Hepatic stellate cell (primary cell): ENCODE data around the gene PTMS.
A peak's percentile ranks its signal among the peaks of the same experiment; 100 is the strongest.

Source experiments
- DNase-seq: peaks from one replicate; pipeline ENCODE4 v3.0.0; 2011; ENCODE audit warnings: low spot score

PTMS gene

DNA sequence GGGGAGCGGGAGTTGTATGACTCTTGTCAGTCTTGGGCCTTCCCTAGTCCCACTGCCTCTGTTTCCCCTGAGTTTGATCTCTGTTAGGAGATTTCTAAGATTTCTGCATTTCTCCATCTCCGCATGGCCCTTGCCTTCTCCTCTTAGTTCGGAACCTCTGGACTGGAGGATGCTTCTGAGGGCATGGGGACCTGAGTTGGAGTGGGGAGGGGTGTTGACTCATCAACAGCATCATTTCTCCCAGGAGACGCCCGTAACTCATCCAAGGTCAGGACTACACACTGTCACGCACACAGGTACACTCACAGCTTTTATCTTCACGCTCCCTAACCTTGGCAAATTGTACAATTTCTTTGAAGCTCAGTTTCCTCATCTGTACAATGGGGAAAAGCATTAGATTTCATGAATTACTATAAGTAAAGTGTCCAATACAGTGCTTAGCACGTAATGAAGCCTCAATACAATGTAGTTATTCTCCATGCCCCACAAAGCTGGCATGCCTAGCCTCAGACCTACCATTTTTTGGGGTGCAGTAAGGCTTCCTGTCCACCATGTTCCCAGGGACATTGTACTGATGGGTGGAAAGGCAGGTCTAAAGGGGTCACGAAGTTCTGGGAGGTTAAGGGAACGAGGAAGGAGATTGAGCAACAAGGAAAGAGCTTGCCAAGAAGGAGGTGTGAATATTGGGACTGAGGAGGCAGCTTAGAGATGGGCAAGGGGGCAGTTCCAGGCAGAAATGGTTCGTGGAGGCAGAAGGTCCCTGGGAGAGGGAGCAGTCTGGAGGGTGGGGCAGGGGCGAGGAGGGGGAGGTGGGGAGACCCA is 5.6 kb downstream of the PTMS start:
- DNase-seq, result no peak

DNA sequence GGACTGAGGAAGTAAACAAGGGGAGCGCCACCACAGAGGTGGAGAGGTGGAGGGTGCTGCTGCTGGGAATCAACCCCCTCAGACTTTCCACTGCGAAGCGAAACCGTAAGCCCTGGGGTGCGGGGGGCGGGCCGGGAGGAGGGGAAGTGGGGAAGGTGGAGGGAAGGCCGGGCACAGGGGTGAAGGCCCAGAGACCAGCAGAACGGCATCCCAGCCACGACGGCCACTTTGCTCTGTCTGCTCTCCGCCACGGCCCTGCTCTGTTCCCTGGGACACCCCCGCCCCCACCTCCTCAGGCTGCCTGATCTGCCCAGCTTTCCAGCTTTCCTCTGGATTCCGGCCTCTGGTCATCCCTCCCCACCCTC is 6.2 kb downstream of the PTMS start, which contains the start of gene LAG3:
Gene LAG3 (plus strand): TSS at position 190 of the 365 bp plus-strand sequence. CDS start 333 bp downstream, outside the sequence.
- DNase-seq, result no peak

DNA sequence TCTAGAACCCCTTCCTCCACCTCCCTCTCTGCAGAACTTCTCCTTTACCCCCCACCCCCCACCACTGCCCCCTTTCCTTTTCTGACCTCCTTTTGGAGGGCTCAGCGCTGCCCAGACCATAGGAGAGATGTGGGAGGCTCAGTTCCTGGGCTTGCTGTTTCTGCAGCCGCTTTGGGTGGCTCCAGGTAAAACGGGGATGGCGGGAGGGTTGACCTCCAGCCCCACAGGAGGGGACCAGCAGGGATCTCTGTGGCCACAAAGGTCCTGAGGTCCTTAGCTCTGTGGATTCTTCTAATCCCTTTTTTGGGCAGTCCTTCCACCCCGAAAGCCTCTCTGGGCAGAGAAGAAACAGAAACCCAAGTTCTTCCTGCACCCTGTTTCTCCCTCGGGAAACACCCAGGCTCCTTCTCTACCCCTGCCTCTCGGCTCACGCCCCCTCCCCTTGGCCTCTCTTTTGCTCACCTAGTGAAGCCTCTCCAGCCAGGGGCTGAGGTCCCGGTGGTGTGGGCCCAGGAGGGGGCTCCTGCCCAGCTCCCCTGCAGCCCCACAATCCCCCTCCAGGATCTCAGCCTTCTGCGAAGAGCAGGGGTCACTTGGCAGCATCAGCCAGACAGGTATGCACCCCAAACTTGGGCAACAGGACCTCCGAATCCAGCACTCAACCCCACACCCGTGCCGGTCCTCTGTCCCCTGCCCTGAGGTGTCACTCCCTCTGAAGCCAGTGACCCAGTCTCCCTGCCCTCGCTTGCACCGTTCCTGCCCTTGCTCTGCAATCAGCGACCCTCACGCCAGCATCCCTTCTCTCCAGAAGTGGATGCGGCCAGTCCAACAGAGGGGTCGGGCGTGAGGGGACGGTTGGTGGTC is 6.8 kb downstream of the PTMS start:
- DNase-seq, result no peak

DNA sequence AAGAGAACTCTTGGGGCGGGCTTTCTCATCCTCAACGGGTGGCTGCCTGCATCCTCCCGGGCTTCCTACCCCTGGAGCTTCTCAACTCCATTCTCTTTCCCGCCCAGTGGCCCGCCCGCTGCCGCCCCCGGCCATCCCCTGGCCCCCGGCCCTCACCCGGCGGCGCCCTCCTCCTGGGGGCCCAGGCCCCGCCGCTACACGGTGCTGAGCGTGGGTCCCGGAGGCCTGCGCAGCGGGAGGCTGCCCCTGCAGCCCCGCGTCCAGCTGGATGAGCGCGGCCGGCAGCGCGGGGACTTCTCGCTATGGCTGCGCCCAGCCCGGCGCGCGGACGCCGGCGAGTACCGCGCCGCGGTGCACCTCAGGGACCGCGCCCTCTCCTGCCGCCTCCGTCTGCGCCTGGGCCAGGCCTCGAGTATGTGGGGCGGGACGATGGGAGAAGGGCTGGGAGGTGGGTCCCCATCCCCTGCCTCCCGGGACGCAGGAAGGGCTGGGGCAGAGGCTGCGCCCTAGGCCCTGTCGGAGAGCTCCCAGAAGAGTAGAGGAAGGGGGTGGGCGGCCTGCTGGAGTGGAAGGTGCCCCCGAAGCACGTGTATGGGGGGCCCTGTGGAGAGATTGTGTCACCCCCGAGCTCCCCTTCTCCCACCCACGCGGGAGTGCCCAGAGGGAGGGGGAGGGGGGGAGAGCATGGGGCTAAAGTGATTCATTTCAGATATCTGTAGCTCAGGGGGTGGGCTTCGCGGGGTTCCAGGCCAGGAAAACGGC is 7.6 kb downstream of the PTMS start:
- DNase-seq, result no peak

DNA sequence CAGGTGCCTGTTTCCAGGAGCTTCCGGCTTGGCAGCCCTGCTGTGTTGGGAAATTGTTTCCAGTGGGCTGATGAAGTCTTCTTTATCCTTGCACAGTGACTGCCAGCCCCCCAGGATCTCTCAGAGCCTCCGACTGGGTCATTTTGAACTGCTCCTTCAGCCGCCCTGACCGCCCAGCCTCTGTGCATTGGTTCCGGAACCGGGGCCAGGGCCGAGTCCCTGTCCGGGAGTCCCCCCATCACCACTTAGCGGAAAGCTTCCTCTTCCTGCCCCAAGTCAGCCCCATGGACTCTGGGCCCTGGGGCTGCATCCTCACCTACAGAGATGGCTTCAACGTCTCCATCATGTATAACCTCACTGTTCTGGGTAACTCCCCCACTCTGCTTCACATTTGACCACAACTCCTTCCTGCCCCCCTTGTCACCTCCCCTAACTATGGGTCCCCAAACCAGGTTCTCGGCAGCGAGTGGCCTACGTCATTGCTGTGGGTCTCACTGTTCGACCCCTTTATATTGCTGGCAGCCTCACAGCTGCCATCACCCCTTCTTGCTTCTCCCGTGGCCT is 8.4 kb downstream of the PTMS start:
- no peak for DNase-seq

DNA sequence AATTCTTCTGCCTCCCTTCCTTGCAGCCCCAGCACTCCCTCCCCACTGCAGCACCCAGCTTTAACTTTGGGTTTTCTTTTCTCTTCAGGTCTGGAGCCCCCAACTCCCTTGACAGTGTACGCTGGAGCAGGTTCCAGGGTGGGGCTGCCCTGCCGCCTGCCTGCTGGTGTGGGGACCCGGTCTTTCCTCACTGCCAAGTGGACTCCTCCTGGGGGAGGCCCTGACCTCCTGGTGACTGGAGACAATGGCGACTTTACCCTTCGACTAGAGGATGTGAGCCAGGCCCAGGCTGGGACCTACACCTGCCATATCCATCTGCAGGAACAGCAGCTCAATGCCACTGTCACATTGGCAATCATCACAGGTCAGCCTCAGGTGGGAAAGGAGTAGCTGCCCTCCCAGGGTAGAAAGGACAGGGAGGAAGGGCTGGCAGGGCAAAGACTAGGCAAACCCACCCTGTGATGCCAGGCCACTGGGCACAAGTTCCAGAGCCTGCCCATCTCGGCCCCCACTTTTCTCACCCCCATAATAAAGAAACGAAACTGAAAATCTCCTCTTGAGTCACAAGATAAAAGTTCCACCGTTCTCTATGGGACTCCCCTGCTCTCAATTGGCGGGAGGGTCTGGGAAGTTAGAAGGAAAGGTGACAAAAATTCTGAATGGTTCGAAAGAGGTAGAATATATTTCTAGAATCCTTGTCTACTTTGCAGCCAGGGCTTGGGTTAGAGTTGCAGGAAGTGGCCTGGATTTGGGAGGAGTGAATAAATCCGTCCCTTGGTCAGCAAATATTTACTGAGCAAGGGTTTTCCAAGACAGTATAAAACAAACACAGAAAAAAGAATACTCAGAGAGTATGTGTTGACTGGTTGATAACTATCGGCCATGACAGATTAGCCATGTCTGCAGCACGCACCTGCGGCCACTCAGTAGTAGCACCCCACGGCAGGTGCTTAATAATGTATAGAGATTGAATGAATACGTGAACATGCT is 9.3 kb downstream of the PTMS start:
- no peak for DNase-seq

DNA sequence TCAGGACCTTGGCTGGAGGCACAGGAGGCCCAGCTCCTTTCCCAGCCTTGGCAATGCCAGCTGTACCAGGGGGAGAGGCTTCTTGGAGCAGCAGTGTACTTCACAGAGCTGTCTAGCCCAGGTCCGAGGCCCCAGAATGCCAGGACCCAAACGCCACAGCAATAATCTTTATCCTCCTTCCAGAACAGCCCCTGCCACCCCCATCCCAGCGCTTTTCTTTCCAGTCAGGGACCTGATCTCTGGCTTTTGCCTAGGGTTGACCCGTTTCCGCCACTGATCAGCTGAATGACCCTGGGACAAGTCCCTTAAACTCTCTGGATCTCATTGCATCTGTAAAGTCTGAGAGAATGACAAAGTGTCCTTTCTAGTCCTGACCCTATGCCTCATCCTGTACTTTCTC is 11.2 kb downstream of the PTMS start:
- no peak for DNase-seq

DNA sequence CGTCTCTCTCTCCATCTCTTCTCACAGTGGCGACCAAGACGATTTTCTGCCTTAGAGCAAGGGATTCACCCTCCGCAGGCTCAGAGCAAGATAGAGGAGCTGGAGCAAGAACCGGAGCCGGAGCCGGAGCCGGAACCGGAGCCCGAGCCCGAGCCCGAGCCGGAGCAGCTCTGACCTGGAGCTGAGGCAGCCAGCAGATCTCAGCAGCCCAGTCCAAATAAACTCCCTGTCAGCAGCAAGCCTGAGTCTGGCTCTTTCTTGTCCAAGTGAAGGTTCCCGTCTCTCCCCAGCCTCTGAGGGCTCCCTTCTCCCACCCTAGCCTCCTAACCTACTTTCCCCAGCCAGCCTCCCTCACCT is 12.0 kb downstream of the PTMS start:
- DNase-seq, result no peak

DNA sequence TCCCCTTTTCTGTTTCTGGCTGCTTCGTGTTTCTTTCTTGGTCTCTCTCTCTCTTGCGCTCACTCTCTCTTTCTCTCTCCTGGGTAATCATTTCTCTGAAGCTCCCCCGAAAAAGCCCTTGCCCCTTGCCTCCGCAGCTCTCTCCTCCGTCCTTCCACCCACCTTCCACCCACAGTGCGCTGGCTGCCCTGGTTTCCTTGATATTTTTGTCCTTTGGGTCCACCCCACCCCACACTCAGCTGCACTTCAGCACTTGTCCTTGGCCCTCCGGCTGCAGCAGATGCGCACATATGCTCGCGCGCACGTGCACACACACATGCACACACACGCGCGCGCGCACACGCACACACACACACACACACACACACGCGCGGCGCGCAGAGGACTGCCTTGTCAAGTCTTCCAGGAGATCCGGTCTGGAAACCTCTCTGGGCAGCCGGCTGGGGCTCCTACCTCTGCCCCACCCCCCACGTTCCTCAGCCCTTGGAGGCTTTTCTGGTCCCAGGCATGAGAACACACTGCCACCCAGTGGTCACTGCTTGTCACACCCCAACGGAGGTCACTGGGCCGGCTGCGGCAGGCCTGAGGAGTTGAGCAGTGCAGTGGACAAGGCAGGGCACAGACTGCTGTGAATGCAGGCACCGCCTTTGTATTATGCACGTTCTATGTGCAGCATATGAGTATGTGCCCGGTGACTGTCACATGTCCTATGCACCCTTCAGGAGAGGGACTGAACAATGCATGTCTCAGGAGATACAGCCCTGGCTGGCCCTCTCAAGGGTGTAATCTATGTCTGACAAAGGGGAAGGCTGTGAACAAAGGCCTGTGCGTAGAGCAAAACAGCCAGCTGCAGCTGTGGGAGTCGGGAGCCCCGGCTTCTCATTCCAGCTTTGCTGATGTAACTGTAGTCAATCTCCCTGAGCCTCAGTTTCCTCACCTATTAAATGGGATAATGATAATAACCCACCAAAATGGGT is 12.7 kb downstream of the PTMS start:
- peak; percentile 90 for DNase-seq

DNA sequence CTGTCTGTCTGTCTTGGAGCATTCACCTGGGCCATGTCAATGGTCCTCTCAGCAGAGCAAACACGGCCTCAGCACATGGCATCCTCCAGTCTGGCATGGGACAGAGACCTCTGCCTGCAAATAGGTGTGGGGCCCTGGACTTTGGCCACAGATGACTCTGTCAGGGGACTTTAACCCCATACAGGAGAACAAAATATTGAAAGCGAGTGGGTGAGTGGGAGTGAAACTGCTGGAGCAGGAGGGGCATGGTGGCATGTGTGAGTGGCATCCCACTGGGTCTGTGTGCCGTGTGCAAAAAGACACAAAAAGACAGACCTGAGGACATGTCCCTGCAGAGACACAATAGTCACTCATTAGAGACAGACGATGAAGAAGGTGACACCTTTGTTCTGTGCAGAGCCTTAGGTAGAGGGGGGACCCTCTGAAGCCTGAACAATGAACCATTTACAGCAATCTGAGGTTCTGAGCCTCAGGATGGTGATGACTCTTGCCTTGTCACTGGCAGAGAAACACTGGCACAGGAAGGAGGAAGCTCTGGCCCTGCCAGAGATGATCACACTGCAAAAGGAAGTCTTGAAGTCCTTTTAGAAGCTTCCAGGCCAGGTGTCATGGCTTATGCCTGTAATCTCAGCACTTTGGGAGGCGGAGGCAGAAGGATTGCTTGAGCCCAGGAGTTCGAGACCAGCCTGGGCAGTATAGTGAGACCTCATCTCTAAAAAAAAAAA is 13.7 kb downstream of the PTMS start:
- DNase-seq, result no peak

DNA sequence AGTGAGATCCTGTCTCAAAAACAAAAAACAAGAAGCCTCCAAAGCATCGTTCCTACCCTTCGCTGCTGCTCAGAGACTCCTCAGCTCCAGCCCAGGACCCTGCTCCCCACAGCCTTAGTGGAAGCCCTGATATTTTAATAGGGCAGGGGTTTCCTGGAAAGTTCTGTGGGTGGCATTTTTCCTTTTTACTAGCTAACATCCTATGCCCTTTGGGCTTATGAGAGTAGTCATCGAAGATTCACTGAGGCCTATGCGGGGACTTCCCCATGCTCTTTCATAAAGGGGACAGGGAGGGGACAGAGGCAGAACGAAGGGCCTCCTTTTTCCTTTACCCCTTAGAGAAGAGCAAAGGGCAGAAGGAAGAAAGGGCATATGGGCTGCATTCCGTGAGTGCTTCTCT is 14.4 kb downstream of the PTMS start:
- no peak for DNase-seq

DNA sequence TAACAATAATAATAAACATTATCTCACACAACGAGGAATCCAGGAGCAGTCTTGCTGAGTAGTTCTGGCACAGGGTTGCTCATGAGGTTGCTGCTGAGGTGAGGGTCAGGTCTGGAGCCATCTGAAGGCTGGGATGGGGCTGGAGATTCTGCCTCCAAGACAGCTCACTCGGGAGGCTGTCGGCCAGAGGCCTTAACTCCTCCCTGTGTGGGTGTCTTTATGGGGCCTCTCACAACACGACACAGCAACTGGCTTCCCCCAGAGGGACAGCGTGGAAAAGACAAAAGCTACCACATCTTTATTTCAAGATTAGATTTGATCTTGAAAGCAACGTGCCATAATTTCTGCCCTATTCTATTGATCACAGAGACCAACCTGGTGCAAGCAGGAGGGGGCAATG is 16.0 kb downstream of the PTMS start:
- no peak for DNase-seq

DNA sequence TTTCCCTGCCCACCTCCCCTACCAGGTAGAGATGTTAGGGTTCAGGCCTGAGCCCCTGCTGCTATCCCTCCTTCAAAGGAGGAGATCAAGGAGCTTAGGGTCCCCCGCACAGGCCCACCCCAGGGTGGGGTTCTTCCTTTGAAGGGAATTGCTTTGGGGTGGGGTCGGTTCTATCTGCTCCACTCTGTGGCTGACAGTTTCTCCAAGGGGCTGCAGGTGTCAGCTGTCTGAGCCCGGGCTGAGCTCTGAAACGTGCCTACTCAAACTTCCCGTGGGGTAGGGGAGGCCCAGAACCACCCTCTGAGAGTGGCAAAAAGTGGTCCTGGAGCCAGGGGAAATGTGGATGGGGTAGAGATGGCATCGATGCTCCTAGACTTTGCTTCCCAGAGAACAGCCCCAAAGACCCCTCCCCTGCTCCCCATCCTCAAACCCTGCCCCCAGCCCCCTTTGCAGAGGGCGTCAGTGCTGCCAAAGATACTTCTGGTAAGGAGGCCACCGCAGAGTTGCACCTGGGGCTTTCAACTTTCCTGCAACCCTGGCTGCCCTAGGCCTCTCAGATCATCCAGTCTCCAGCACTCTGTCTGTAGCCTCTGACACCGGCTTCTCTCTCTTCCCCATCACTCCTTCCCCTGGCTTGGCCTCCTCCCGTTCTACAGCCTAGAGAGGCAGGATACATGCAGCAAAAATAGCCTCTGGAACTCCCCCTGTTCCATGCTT is 16.8 kb downstream of the PTMS start:
- no peak for DNase-seq

DNA sequence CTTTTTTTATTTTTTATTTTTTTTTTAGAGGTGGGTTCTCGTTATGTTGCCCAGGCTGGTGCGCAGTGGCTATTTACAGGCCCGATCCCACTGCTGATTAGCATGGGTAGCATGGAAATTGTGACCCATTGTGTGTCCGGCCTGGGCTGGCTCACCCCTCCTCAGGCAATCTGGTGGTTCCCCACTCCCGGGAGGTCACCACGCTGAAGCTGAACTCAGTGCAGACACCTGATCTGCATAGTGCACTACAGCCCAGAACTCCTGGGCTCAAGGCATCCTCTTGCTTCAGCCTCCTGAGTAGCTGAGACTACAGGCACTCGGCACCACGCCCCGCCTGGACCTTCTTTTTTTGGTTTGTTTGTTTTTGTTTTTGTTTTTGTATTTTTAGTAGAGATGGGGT is 17.7 kb downstream of the PTMS start:
- DNase-seq, result no peak

DNA sequence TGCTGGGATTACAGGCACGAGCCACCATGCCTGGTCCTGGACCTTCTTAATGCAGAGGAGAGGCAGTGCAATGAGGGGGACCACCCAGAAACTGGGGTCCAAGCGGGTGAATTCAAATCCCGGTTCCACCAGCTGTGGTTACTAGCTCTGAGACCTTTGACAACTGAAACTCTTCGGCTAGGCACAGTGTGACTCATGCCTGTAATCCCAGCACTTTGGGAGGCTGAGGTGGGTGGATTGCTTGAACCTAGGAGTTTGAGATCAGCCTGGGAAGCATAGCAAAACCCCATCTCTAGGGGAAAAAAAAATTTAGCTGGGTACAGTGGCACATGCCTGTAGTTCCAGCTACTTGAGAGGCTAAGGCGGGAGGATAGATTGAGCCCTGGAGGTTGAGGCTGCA is 18.1 kb downstream of the PTMS start:
- no peak for DNase-seq

DNA sequence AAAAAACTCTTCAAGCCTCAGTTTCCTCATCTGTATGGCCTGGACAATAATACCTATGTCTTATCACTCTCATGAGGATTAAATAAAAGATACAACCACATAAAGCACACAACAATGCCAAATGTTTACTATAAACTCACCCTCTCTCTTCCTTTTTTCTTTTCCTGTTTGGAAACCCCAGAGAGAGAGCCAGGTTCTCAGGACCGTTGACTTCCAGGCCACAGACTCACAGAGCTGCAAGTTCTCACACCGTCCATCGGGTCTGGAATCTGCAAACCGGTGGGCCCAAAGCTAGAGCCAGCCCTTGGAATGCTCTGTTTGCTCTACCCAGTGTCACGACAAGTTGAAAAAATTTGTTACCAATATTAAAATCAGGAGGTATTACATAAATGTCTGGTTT is 18.6 kb downstream of the PTMS start:
- DNase-seq, result no peak

DNA sequence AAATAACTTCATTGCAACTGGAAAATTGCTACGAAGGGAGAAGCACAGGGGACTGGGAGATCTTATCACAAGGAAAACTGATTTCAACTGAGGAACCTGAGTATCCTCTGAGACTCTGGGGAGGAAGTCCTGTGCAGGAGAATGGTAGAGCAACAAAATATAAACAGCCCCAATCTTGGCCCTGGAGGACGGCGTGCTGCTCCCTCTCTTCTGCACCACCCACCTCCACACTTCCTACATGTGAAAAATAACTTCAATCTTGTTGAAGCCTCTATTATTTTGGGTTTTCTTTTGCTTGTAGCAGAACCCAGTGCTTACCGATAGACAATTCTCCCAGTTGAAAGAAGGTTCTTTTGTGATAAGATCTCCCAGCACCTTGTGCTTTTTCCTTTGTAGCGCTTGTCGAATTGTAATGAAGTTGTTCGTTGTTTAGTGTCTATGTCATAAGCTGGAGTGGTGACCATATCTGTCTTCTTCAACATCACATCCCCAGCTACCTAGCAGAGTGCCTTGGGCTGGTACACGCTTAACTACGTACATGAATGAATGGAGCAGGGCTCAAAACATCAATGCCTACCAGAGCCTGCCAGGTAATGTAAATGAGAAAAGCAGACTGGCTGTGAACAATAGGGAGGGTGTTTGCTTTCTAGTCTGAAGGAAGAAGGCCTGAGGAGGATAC is 20.4 kb downstream of the PTMS start:
- no peak for DNase-seq

DNA sequence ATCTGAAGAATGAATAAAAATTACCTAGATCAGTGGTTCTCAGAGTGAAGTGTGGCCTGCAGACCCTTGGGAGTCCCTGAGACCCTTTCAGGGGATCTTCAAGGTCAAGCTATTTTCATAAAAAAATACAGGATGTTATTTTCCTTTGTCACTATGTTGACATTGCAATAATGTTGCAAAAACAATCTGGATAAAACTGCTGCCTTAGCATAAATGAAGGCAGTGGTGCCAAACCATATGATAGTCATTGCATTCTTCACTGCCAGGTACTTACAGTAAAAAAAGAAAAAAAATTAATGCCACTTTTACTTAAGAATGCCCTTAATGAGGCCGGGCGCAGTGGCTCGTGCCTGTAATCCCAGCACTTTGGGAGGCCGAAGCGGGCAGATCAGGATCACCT is 21.1 kb downstream of the PTMS start:
- DNase-seq, result no peak
